Panc1 (cell line): Measurements from ENCODE around the gene ATP6V0B. TPM values are rescaled to one million over a fixed set of nuclear protein-coding genes. Genes with fewer than 3 reads are reported as not detected.
A peak's percentile ranks its signal among the peaks of the same experiment; 100 is the strongest.

ENCODE experiments used
- ATAC-seq: fragments of 200-7000 bp; cut with Tn5 transposase; 2 replicates; pipeline ENCODE4 v1.9.1; 2020; ENCODE audit warnings: mild to moderate bottlenecking, moderate library complexity
- BruUV-seq: library from RNA; stranded (reverse); fragments of 400-500 nt; replicated peaks from 2 replicates; lab custom pipeline; 2021; lab: Mats Ljungman, UMichigan
- CTCF ChIA-PET: fragments of 300-600 bp; sonication (Branson Sonifier 250); formaldehyde crosslinking; loops from one replicate; lab custom pipeline; 2022; ENCODE audit warnings: antibody characterized with exemption; lab: Charles Lee
- POLR2A ChIA-PET: fragments of 300-600 bp; sonication (Branson Sonifier 250); formaldehyde crosslinking; loops from one replicate; lab custom pipeline; 2022; ENCODE audit warnings: antibody characterized with exemption; lab: Charles Lee
- DNase-seq: peaks from one replicate; pipeline ENCODE4 v3.0.0-alpha.2; 2010; ENCODE audit warnings: low read depth, low spot score
- H3K27ac ChIP-seq: 2 replicates; pipeline ENCODE4 v1.5.1; 2011; ENCODE audit warnings: mild to moderate bottlenecking, low read length, inconsistent platforms
- H3K27me3 ChIP-seq: fragments of 200-500 bp; sonication (Bioruptor generic); 2 replicates; pipeline ENCODE4 v1.6.0; 2014; ENCODE audit warnings: low read length, inconsistent platforms; ENCODE audit not compliant: control insufficient read depth, insufficient read depth
- H3K36me3 ChIP-seq: fragments of 200-500 bp; sonication (Bioruptor generic); 2 replicates; pipeline ENCODE4 v1.5.1; 2014; ENCODE audit warnings: inconsistent platforms, mild to moderate bottlenecking, low read length, moderate library complexity; ENCODE audit not compliant: control insufficient read depth, insufficient read depth
- H3K4me1 ChIP-seq: 2 replicates; pipeline ENCODE4 v1.5.1; 2011; ENCODE audit warnings: inconsistent platforms, mild to moderate bottlenecking, low read length, moderate library complexity; ENCODE audit not compliant: control insufficient read depth, insufficient read depth
- H3K4me3 ChIP-seq, 2 experiments: 2 replicates each; pipeline ENCODE4 v1.5.1; 2011 to 2012; ENCODE audit warnings: low read depth in 2 of 2, low read length in 2 of 2, mild to moderate bottlenecking in 2 of 2, inconsistent platforms in 1 of 2, moderate library complexity in 1 of 2
- H3K9me3 ChIP-seq: fragments of 200-500 bp; sonication (Bioruptor generic); 2 replicates; pipeline ENCODE4 v1.5.1; 2014; ENCODE audit warnings: low read depth, mild to moderate bottlenecking, inconsistent platforms, low read length, moderate library complexity; ENCODE audit not compliant: control insufficient read depth, insufficient read depth
- CTCF ChIP-seq: fragments of 450-650 bp; IDR thresholded peaks from 2 replicates; pipeline ENCODE4 v1.5.1; 2017; ENCODE audit warnings: mild to moderate bottlenecking
- POLR2AphosphoS5 ChIP-seq: IDR thresholded peaks from 2 replicates; pipeline ENCODE4 v1.6.1; 2012; ENCODE audit warnings: mild to moderate bottlenecking, low read depth, low read length, moderate library complexity
- REST ChIP-seq, 2 experiments: IDR thresholded peaks; 2 replicates each; pipeline ENCODE4 v1.6.1; 2011 to 2012; ENCODE audit warnings: low read depth in 2 of 2, control low read depth in 1 of 2, low read length in 1 of 2, mild to moderate bottlenecking in 1 of 2, moderate library complexity in 1 of 2; ENCODE audit not compliant: insufficient read depth in 1 of 2
- SIN3A ChIP-seq: IDR thresholded peaks from 2 replicates; pipeline ENCODE4 v1.6.1; 2012; ENCODE audit warnings: low read depth, mild to moderate bottlenecking, low read length, moderate library complexity, borderline replicate concordance; ENCODE audit not compliant: insufficient read depth
- TCF7L2 ChIP-seq: IDR thresholded peaks from 2 replicates; pipeline ENCODE4 v1.6.1; 2011; ENCODE audit warnings: mild to moderate bottlenecking, low read depth, low read length, inconsistent platforms
- in situ Hi-C: cut with HindIII; loops from 2 replicates; pipeline ENCODE4 v1.10.0; 2016; ENCODE audit warnings: low sequenced_read_pairs, low pct_unique_long_range_greater_than_20kb
- intact Hi-C: fragments of 100-400 bp; cut with micrococcal nuclease; formaldehyde crosslinking; loops from one replicate; pipeline ENCODE4 v1.10.0; 2022; ENCODE audit not compliant: unreplicated experiment
- total RNA-seq: library from RNA; stranded (reverse); gene quantifications from one replicate; pipeline ENCODE4 v1.2.1, GENCODE V29; 2021; ENCODE audit not compliant: unreplicated experiment

Gene ATP6V0B
- total RNA-seq, 1 experiment from 2014 or later = 134 TPM

- POLR2A ChIA-PET = no interaction called here
- H3K27me3 ChIP-seq = no peaks in the 10 kb centered on the region
- H3K36me3 ChIP-seq = peaks cover 4% of the 10 kb centered on the region; the same call in 1 of the 2 replicates
- no TSS peak for BruUV-seq
- no peak overlapping the region for H3K27ac ChIP-seq
- CTCF ChIA-PET = no interaction called here
- no peak overlapping the region for H3K4me3 ChIP-seq
- TF ChIP-seq CTCF (no peak), TCF7L2 (no peak), POLR2AphosphoS5 (no peak), REST (IDR thresholded peaks at IDR 0.05; ENCODE audit: insufficient read depth in 1 of 2, low read depth in 2 of 2, low read length in 1 of 2) (no peak), SIN3A (no peak)
- in situ Hi-C loops = loop anchor here (25.0 kb wide), 1 partner anchor 180 kb away; no protein-coding TSS in a partner anchor
- DNase-seq (no peak), ATAC-seq (no peak)
- H3K9me3 ChIP-seq = no peaks in the 10 kb centered on the region
- H3K4me1 ChIP-seq = peaks cover 4% of the 10 kb centered on the region; the same call in 1 of the 2 replicates
- intact Hi-C loops = no loop called here
Observed at GRCh38 chr1:43942411-43942810, 32.3 kb upstream of the ATP6V0B start.

- intact Hi-C loops = no loop called here
- no TSS peak for BruUV-seq
Observed at GRCh38 chr1:43944860-43945259, 29.9 kb upstream of the ATP6V0B start.

More at GRCh38 chr1:43944860-43945259, 29.9 kb upstream of the ATP6V0B start:
- H3K36me3 ChIP-seq = peaks cover 4% of the 10 kb centered on the region; the same call in 1 of the 2 replicates
- no peak for ATAC-seq
- no peak for DNase-seq
- in situ Hi-C loops = loop anchor here (25.0 kb wide), 1 partner anchor 183 kb away; no protein-coding TSS in a partner anchor
- H3K9me3 ChIP-seq = no peaks in the 10 kb centered on the region
- CTCF ChIA-PET = interaction anchor here (2.4 kb wide), 1 partner anchor 10 kb away, joined by 9 read pairs; no protein-coding TSS in a partner anchor
- peak overlapping the region; percentile 34 for H3K27ac ChIP-seq
- no peaks in the 10 kb centered on the region for H3K27me3 ChIP-seq
- no peak overlapping the region for H3K4me3 ChIP-seq
- peaks cover 16% of the 10 kb centered on the region for H3K4me1 ChIP-seq
- POLR2A ChIA-PET = interaction anchor here (0.7 kb wide), 1 partner anchor 196 kb away, joined by 4 read pairs; no protein-coding TSS in a partner anchor
- TF ChIP-seq POLR2AphosphoS5 (no peak), TCF7L2 (no peak), CTCF (no peak), SIN3A (no peak), REST (IDR thresholded peaks at IDR 0.05; ENCODE audit: insufficient read depth in 1 of 2, low read depth in 2 of 2, low read length in 1 of 2) (no peak)
